K562 (cell line): ENCODE data around the gene ZC3H6. TPM values are rescaled to one million over a fixed set of nuclear protein-coding genes. Genes with fewer than 3 reads are reported as not detected.

Experiments
- ARID2 ChIP-seq: fragments of 450-650 bp; IDR thresholded peaks from 2 replicates; pipeline ENCODE4 v1.6.1; 2017; ENCODE audit warnings: antibody characterized with exemption, mild to moderate bottlenecking
- ARNT ChIP-seq, 2 experiments: fragments of 450-650 bp; IDR thresholded peaks; 2 replicates each; pipeline ENCODE4 v1.6.1; 2016; ENCODE audit warnings: mild to moderate bottlenecking in 1 of 2
- CREM ChIP-seq: IDR thresholded peaks from 2 replicates; pipeline ENCODE4 v1.6.1; 2014; ENCODE audit warnings: antibody characterized with exemption, low read depth
- CSDE1 ChIP-seq, 2 experiments: fragments of 450-650 bp; IDR thresholded peaks; 2 replicates each; pipeline ENCODE4 v1.6.1; 2016; ENCODE audit warnings: mild to moderate bottlenecking in 1 of 2
- EWSR1 ChIP-seq: fragments of 450-650 bp; IDR thresholded peaks from 2 replicates; pipeline ENCODE4 v1.6.1; 2018; ENCODE audit warnings: borderline replicate concordance, mild to moderate bottlenecking, low read depth, moderate library complexity; ENCODE audit not compliant: partially characterized antibody
- FOXK1 ChIP-seq: sonication (generic); formaldehyde crosslinking; IDR thresholded peaks from 2 replicates; pipeline ENCODE4 v1.8.0; 2022; ENCODE audit warnings: missing genetic modification reagents, mild to moderate bottlenecking, borderline replicate concordance
- MIER1 ChIP-seq: fragments of 450-650 bp; IDR thresholded peaks from 2 replicates; pipeline ENCODE4 v1.6.1; 2016; ENCODE audit warnings: antibody characterized with exemption, mild to moderate bottlenecking, low read depth
- NCOA1 ChIP-seq: fragments of 450-650 bp; IDR thresholded peaks from 2 replicates; pipeline ENCODE4 v1.6.1; 2016; ENCODE audit warnings: low read depth
- NCOA4 ChIP-seq: fragments of 450-650 bp; IDR thresholded peaks from 2 replicates; pipeline ENCODE4 v1.6.1; 2018; ENCODE audit warnings: mild to moderate bottlenecking; ENCODE audit not compliant: partially characterized antibody
- POLR2B ChIP-seq: fragments of 450-650 bp; IDR thresholded peaks from 2 replicates; pipeline ENCODE4 v1.6.1; 2018; ENCODE audit warnings: low read depth; ENCODE audit not compliant: partially characterized antibody
- PTTG1 ChIP-seq: fragments of 450-650 bp; IDR thresholded peaks from 2 replicates; pipeline ENCODE4 v1.6.1; 2016; ENCODE audit warnings: low read depth, mild to moderate bottlenecking, missing genetic modification characterization, missing compliant biosample characterization
- RCOR1 ChIP-seq, 2 experiments: IDR thresholded peaks; 2 replicates each; pipeline ENCODE4 v1.6.1; 2012; ENCODE audit warnings: low read depth in 2 of 2, low read length in 2 of 2, borderline replicate concordance in 1 of 2, improper control_type of control experiment in 1 of 2
- TCF7 ChIP-seq: sonication (generic); IDR thresholded peaks from 2 replicates; pipeline ENCODE4 v1.6.1; 2016; ENCODE audit warnings: antibody characterized with exemption, borderline replicate concordance
- TRIM28 ChIP-seq: fragments of 450-650 bp; IDR thresholded peaks from 2 replicates; pipeline ENCODE4 v1.6.1; 2017
- XRCC5 ChIP-seq: fragments of 200-400 bp; formaldehyde crosslinking; IDR thresholded peaks from 2 replicates; pipeline ENCODE4 v1.6.1; 2017; ENCODE audit warnings: low read depth, mild to moderate bottlenecking, low read length
- ZBED1 ChIP-seq: IDR thresholded peaks from 2 replicates; pipeline ENCODE4 v1.6.1; 2014
- ZC3H11A ChIP-seq: IDR thresholded peaks from 2 replicates; pipeline ENCODE4 v1.6.1; 2012; ENCODE audit warnings: low read depth, low read length, improper control_type of control experiment
- ZKSCAN1 ChIP-seq: fragments of 150-350 bp; IDR thresholded peaks from 2 replicates; pipeline ENCODE4 v1.6.1; 2016; ENCODE audit warnings: low read depth, low read length
- polyA plus RNA-seq, 8 experiments: library from polyadenylated mRNA; depleted of rRNA in 4 of 8; stranded (reverse) in 5 of 8; unstranded in 3 of 8; fragments of >200 nt; fragmentation: Nextera tagmentation in 2 of 8; fragmentation: Illumina TruSeq in 1 of 8; extraction: Ambion mirVana in 2 of 8; extraction: Trizol in 1 of 8; gene quantifications; 2 replicates each; pipeline versions ENCODE4 v1.2.1 to v1.2.3, GENCODE V29; 2011 to 2014; ENCODE audit warnings: inconsistent platforms in 1 of 8, missing spikeins in 1 of 8
- total RNA-seq, 7 experiments: library from RNA; depleted of rRNA in 6 of 7; stranded (reverse); fragments of >200 nt in 6 of 7; fragmentation: Illumina TruSeq in 2 of 7; extraction: Trizol in 2 of 7; gene quantifications; 2 replicates each; pipeline versions ENCODE4 v1.2.1 to v1.2.3, GENCODE V29; 2011 to 2021; ENCODE audit warnings: low replicate concordance in 1 of 7
- TF ChIP-seq, protein P1 (sequence below): fragments of 250-450 bp; sonication (Bioruptor Pico); IDR thresholded peaks from 2 replicates; pipeline ENCODE4 v1.8.0; 2022; ENCODE audit warnings: moderate library complexity, mild to moderate bottlenecking, inconsistent platforms
- TF ChIP-seq, protein P2 (sequence below), 2 experiments: fragments of 450-650 bp in 1 of 2; sonication (generic) in 1 of 2; formaldehyde crosslinking; conservative IDR thresholded peaks; 2 replicates each; pipeline versions ENCODE4 v1.4.0 to v1.8.1; 2020 to 2022; ENCODE audit warnings: mild to moderate bottlenecking in 1 of 2, missing genetic modification reagents in 1 of 2
- TF ChIP-seq, protein P3 (sequence below): fragments of 450-650 bp; IDR thresholded peaks from 2 replicates; pipeline ENCODE4 v1.6.1; 2016
- TF ChIP-seq, protein P4 (sequence below): sonication (generic); formaldehyde crosslinking; IDR thresholded peaks from 2 replicates; pipeline ENCODE4 v1.8.0; 2022; ENCODE audit warnings: mild to moderate bottlenecking, missing genetic modification reagents
- TF ChIP-seq, protein P5 (sequence below): fragments of 450-650 bp; IDR thresholded peaks from 2 replicates; pipeline ENCODE4 v1.7.0; 2016; ENCODE audit warnings: borderline replicate concordance
- TF ChIP-seq, protein P6 (sequence below): sonication (generic); formaldehyde crosslinking; IDR thresholded peaks from 2 replicates; pipeline ENCODE4 v1.9.0; 2022; ENCODE audit warnings: mild to moderate bottlenecking, missing genetic modification reagents

The ZC3H6 gene
- total and polyA plus RNA-seq, 9 of the 15 experiments (the other 6 are each of a cell fraction or from before 2014, with no cell fraction given): 0.45 to 1.9 (median 1.5) TPM

DNA sequence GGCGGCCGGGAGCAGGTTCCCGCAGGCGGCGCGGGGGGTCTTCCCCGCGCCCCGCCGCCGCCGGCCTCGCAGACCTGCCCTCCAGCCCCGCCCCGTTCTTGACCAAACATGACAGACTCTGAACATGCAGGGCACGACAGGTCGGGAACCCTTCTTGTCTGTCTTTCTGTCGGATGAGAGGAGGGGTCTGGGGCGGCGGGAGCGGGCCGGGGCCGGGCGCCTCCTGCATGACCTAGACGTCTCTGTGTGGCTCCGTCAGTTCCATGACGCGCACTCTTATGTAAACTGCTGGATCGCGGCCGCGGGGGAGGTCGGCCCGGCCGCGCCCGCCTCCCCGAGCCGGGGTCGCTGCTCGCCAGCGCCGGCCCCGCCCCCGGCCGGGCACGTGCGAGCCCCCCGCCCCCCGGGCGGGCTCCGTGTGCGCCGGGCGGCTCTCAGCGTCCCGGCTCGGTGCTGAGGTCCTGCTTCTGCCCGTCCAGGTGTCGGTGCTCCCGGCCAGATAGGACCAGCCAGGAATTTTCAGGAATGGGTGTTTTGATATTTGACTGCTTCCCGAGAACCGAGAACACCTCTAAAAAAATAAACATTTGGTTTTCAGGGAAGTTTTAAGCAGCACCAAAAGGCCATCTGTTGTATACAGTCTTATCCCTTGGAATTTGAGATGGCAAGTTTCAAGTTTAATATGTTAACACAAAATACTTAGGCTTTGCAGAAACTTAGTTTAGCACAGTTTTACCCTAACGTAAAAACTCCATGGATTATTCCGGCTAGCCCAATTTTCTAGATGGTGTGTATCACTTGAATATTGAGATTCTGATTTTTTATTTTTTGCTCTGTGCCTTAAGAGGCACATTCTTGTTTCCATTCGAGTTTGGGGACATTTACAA lies 733 bp downstream of the ZC3H6 start (continued):
- TF ChIP-seq POLR2B: no peak
- TF ChIP-seq, protein P1, sequence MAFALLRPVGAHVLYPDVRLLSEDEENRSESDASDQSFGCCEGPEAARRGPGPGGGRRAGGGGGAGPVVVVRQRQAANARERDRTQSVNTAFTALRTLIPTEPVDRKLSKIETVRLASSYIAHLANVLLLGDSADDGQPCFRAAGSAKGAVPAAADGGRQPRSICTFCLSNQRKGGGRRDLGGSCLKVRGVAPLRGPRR (CRISPR knock-in tag): no peak
- TF ChIP-seq PTTG1 (tag): no peak
- TF ChIP-seq CREM: peak; percentile 90
- TF ChIP-seq ARNT (IDR thresholded peaks at IDR 0.05): no peak
- TF ChIP-seq RCOR1 (IDR thresholded peaks at IDR 0.05; ENCODE audit: borderline replicate concordance in 1 of 2, low read depth in 2 of 2, low read length in 2 of 2): no peak
- TF ChIP-seq EWSR1: no peak
- TF ChIP-seq, protein P2, sequence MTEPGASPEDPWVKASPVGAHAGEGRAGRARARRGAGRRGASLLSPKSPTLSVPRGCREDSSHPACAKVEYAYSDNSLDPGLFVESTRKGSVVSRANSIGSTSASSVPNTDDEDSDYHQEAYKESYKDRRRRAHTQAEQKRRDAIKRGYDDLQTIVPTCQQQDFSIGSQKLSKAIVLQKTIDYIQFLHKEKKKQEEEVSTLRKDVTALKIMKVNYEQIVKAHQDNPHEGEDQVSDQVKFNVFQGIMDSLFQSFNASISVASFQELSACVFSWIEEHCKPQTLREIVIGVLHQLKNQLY (CRISPR knock-in tag; conservative IDR thresholded peaks at IDR 0.05): no peak
- no peak for TF ChIP-seq XRCC5
- TF ChIP-seq FOXK1 (CRISPR knock-in tag): no peak; the same call in 1 of the 2 replicates
- TF ChIP-seq ZBED1: peak; percentile 54; the same call in 1 of the 2 replicates
- no peak for TF ChIP-seq ZC3H11A
- TF ChIP-seq, protein P3, sequence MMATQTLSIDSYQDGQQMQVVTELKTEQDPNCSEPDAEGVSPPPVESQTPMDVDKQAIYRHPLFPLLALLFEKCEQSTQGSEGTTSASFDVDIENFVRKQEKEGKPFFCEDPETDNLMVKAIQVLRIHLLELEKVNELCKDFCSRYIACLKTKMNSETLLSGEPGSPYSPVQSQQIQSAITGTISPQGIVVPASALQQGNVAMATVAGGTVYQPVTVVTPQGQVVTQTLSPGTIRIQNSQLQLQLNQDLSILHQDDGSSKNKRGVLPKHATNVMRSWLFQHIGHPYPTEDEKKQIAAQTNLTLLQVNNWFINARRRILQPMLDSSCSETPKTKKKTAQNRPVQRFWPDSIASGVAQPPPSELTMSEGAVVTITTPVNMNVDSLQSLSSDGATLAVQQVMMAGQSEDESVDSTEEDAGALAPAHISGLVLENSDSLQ: no peak
- TF ChIP-seq, protein P4, sequence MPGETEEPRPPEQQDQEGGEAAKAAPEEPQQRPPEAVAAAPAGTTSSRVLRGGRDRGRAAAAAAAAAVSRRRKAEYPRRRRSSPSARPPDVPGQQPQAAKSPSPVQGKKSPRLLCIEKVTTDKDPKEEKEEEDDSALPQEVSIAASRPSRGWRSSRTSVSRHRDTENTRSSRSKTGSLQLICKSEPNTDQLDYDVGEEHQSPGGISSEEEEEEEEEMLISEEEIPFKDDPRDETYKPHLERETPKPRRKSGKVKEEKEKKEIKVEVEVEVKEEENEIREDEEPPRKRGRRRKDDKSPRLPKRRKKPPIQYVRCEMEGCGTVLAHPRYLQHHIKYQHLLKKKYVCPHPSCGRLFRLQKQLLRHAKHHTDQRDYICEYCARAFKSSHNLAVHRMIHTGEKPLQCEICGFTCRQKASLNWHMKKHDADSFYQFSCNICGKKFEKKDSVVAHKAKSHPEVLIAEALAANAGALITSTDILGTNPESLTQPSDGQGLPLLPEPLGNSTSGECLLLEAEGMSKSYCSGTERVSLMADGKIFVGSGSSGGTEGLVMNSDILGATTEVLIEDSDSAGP: no peak
- no peak for TF ChIP-seq ZKSCAN1
- TF ChIP-seq TRIM28: no peak
- no peak for TF ChIP-seq NCOA4
- no peak for TF ChIP-seq CSDE1 (IDR thresholded peaks at IDR 0.05)
- TF ChIP-seq, protein P5, sequence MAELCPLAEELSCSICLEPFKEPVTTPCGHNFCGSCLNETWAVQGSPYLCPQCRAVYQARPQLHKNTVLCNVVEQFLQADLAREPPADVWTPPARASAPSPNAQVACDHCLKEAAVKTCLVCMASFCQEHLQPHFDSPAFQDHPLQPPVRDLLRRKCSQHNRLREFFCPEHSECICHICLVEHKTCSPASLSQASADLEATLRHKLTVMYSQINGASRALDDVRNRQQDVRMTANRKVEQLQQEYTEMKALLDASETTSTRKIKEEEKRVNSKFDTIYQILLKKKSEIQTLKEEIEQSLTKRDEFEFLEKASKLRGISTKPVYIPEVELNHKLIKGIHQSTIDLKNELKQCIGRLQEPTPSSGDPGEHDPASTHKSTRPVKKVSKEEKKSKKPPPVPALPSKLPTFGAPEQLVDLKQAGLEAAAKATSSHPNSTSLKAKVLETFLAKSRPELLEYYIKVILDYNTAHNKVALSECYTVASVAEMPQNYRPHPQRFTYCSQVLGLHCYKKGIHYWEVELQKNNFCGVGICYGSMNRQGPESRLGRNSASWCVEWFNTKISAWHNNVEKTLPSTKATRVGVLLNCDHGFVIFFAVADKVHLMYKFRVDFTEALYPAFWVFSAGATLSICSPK: no peak
- no peak for TF ChIP-seq MIER1
- TF ChIP-seq ARID2: no peak
- TF ChIP-seq, protein P6, sequence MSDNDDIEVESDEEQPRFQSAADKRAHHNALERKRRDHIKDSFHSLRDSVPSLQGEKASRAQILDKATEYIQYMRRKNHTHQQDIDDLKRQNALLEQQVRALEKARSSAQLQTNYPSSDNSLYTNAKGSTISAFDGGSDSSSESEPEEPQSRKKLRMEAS: no peak
- TF ChIP-seq NCOA1: no peak
- no peak for TF ChIP-seq TCF7
